SK-N-SH (cell line): ENCODE data around the gene CEACAM3.
"Not testable (repeated sequence)": the region's sequence is repeated elsewhere in the genome, so short reads cannot be mapped to it uniquely, and the experiment has no call there.

ENCODE experiments used
- EP300 ChIP-seq, 2 experiments: IDR thresholded peaks; 2 replicates each; pipeline versions ENCODE4 v1.4.0 to v1.6.1; 2012; ENCODE audit warnings: borderline replicate concordance in 1 of 2, low read depth in 1 of 2, low read length in 1 of 2
- EZH2phosphoT487 ChIP-seq: fragments of 200-600 bp; sonication (generic); IDR thresholded peaks from 2 replicates; pipeline ENCODE4 v1.6.1; 2017; ENCODE audit warnings: low read depth, mixed run types, mild to moderate bottlenecking, antibody characterized with exemption, moderate library complexity, borderline replicate concordance
- FOXJ3 ChIP-seq: sonication (generic); formaldehyde crosslinking; IDR thresholded peaks from 2 replicates; pipeline ENCODE4 v1.5.1; 2020; ENCODE audit warnings: mild to moderate bottlenecking, missing genetic modification reagents
- POLR2AphosphoS5 ChIP-seq: IDR thresholded peaks from 2 replicates; pipeline ENCODE4 v1.6.1; 2012; ENCODE audit warnings: low read depth, low read length
- RAD21 ChIP-seq: IDR thresholded peaks from 2 replicates; pipeline ENCODE4 v1.6.1; 2012; ENCODE audit warnings: mild to moderate bottlenecking, low read length
- RFX5 ChIP-seq: IDR thresholded peaks from 2 replicates; pipeline ENCODE4 v1.6.1; 2012; ENCODE audit warnings: mild to moderate bottlenecking, improper control_type of control experiment, low read length
- TF ChIP-seq, protein P1 (sequence below): fragments of 200-600 bp; sonication (generic); IDR thresholded peaks from 2 replicates; pipeline ENCODE4 v1.6.1; 2017; ENCODE audit warnings: antibody characterized with exemption, mild to moderate bottlenecking, moderate library complexity
- TF ChIP-seq, protein P2 (sequence below): IDR thresholded peaks from 2 replicates; pipeline ENCODE4 v1.6.1; 2012; ENCODE audit warnings: mild to moderate bottlenecking, low read depth, low read length, moderate library complexity
- TF ChIP-seq, protein P3 (sequence below): IDR thresholded peaks from 2 replicates; pipeline ENCODE4 v1.4.0; 2012; ENCODE audit warnings: low read depth, borderline replicate concordance
- TF ChIP-seq, protein P4 (sequence below): IDR thresholded peaks from 2 replicates; pipeline ENCODE4 v1.4.0; 2012; ENCODE audit warnings: low read depth

DNA sequence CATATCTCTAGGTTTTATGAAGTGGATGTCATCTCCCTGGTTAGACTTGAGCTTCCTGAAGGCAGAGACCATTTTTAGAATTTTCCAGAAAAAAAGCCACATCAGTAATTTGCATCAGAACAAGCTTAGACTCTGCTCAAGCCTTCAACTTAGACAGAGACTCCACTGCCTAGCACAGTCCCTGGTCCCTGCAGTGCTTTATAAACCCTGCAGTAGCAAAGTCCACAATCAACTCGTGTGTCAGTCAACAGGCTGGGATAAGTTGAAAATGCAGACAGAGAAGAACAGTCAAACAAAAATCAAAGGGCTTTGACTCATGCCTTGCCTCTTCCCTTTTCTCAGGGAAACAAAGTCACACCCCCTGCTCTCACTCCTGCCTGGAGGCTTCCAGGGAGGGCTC is 7.9 kb upstream of the CEACAM3 start:
- TF ChIP-seq, protein P1, sequence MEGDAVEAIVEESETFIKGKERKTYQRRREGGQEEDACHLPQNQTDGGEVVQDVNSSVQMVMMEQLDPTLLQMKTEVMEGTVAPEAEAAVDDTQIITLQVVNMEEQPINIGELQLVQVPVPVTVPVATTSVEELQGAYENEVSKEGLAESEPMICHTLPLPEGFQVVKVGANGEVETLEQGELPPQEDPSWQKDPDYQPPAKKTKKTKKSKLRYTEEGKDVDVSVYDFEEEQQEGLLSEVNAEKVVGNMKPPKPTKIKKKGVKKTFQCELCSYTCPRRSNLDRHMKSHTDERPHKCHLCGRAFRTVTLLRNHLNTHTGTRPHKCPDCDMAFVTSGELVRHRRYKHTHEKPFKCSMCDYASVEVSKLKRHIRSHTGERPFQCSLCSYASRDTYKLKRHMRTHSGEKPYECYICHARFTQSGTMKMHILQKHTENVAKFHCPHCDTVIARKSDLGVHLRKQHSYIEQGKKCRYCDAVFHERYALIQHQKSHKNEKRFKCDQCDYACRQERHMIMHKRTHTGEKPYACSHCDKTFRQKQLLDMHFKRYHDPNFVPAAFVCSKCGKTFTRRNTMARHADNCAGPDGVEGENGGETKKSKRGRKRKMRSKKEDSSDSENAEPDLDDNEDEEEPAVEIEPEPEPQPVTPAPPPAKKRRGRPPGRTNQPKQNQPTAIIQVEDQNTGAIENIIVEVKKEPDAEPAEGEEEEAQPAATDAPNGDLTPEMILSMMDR, result not testable (repeated sequence)
- not testable (repeated sequence) for TF ChIP-seq POLR2AphosphoS5; EP300 (IDR thresholded peaks at IDR 0.05; ENCODE audit: borderline replicate concordance in 1 of 2, low read depth in 1 of 2, low read length in 1 of 2); RAD21; EZH2phosphoT487; FOXJ3; RFX5
- TF ChIP-seq, protein P2, sequence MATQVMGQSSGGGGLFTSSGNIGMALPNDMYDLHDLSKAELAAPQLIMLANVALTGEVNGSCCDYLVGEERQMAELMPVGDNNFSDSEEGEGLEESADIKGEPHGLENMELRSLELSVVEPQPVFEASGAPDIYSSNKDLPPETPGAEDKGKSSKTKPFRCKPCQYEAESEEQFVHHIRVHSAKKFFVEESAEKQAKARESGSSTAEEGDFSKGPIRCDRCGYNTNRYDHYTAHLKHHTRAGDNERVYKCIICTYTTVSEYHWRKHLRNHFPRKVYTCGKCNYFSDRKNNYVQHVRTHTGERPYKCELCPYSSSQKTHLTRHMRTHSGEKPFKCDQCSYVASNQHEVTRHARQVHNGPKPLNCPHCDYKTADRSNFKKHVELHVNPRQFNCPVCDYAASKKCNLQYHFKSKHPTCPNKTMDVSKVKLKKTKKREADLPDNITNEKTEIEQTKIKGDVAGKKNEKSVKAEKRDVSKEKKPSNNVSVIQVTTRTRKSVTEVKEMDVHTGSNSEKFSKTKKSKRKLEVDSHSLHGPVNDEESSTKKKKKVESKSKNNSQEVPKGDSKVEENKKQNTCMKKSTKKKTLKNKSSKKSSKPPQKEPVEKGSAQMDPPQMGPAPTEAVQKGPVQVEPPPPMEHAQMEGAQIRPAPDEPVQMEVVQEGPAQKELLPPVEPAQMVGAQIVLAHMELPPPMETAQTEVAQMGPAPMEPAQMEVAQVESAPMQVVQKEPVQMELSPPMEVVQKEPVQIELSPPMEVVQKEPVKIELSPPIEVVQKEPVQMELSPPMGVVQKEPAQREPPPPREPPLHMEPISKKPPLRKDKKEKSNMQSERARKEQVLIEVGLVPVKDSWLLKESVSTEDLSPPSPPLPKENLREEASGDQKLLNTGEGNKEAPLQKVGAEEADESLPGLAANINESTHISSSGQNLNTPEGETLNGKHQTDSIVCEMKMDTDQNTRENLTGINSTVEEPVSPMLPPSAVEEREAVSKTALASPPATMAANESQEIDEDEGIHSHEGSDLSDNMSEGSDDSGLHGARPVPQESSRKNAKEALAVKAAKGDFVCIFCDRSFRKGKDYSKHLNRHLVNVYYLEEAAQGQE, result not testable (repeated sequence)
- TF ChIP-seq, protein P3, sequence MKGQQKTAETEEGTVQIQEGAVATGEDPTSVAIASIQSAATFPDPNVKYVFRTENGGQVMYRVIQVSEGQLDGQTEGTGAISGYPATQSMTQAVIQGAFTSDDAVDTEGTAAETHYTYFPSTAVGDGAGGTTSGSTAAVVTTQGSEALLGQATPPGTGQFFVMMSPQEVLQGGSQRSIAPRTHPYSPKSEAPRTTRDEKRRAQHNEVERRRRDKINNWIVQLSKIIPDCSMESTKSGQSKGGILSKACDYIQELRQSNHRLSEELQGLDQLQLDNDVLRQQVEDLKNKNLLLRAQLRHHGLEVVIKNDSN, result not testable (repeated sequence)
- TF ChIP-seq, protein P4, sequence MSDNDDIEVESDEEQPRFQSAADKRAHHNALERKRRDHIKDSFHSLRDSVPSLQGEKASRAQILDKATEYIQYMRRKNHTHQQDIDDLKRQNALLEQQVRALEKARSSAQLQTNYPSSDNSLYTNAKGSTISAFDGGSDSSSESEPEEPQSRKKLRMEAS, result not testable (repeated sequence)
